MCF 10A (cell line): Measurements from ENCODE around the gene SND1. TPM values are rescaled to one million over a fixed set of nuclear protein-coding genes. Genes with fewer than 3 reads are reported as not detected.
"Not testable (repeated sequence)": the region's sequence is repeated elsewhere in the genome, so short reads cannot be mapped to it uniquely, and the experiment has no call there.

ENCODE experiments used
- BruUV-seq: library from RNA; stranded (reverse); fragments of 400-500 nt; replicated peaks from 2 replicates; lab custom pipeline; 2021; lab: Mats Ljungman, UMichigan
- CTCF ChIA-PET: fragments of 300-600 bp; sonication (Branson Sonifier 250); formaldehyde crosslinking; extraction: SDS; loops from one replicate; lab custom pipeline; 2021; ENCODE audit warnings: antibody characterized with exemption, inconsistent platforms; lab: Yijun Ruan, JAX
- POLR2A ChIA-PET: fragments of 300-600, 350-650 bp; sonication (Branson Sonifier 250); formaldehyde crosslinking; extraction: SDS; loops from one replicate; lab custom pipeline; 2020; ENCODE audit warnings: antibody characterized with exemption, inconsistent platforms; lab: Yijun Ruan, JAX
- DNase-seq: peaks from one replicate; pipeline ENCODE4 v3.0.0-alpha.2; 2018; ENCODE audit not compliant: unreplicated experiment
- H3K27ac Mint-ChIP-seq: one replicate; pipeline ENCODE4 v1.8.0; 2022; ENCODE audit warnings: mild to moderate bottlenecking, low read depth, mixed read lengths; ENCODE audit not compliant: unreplicated experiment
- H3K27me3 Mint-ChIP-seq: one replicate; pipeline ENCODE4 v1.8.0; 2022; ENCODE audit warnings: mixed read lengths; ENCODE audit not compliant: insufficient read depth, unreplicated experiment
- H3K36me3 Mint-ChIP-seq: one replicate; pipeline ENCODE4 v1.8.0; 2022; ENCODE audit warnings: mild to moderate bottlenecking, moderate library complexity, mixed read lengths; ENCODE audit not compliant: insufficient read depth, unreplicated experiment
- H3K4me1 Mint-ChIP-seq: one replicate; pipeline ENCODE4 v1.8.0; 2022; ENCODE audit warnings: mixed read lengths; ENCODE audit not compliant: insufficient read depth, unreplicated experiment
- H3K4me3 Mint-ChIP-seq: one replicate; pipeline ENCODE4 v1.8.0; 2022; ENCODE audit warnings: mild to moderate bottlenecking, moderate library complexity, mixed read lengths; ENCODE audit not compliant: unreplicated experiment
- H3K9me3 Mint-ChIP-seq: one replicate; pipeline ENCODE4 v1.8.0; 2022; ENCODE audit warnings: mixed read lengths; ENCODE audit not compliant: unreplicated experiment
- CTCF ChIP-seq: fragments of 200-600 bp; IDR thresholded peaks from one replicate; pipeline ENCODE4 v1.8.0; 2022; ENCODE audit warnings: antibody characterized with exemption, mild to moderate bottlenecking; ENCODE audit not compliant: unreplicated experiment
- intact Hi-C: fragments of 100-400 bp; cut with micrococcal nuclease; formaldehyde crosslinking; loops from 2 replicates; pipeline ENCODE4 v1.14.1; 2022
- total RNA-seq: library from RNA; stranded (reverse); gene quantifications from 2 replicates; pipeline ENCODE4 v1.2.3, GENCODE V29; 2022

SND1 gene
- total RNA-seq, 1 experiment from 2014 or later, result 297 TPM

GRCh38 chr7:127900141-127900540 is 248.1 kb downstream of the SND1 start:
- ChIA-PET POLR2A (no interaction called here), CTCF (interaction anchor here (0.6 to 1.3 kb wide), 5 partner anchors 11 to 235 kb away, joined by 3 to 5 read pairs (median 3); no protein-coding TSS in a partner anchor)
- Mint-ChIP-seq H3K27ac (no peak overlapping the region), H3K27me3 (no peaks in the 10 kb centered on the region), H3K9me3 (no peaks in the 10 kb centered on the region), H3K4me3 (no peak overlapping the region), H3K36me3 (peaks cover 17% of the 10 kb centered on the region), H3K4me1 (peaks cover 7% of the 10 kb centered on the region)
- no TSS peak for BruUV-seq
- TF ChIP-seq CTCF, result no peak
- DNase-seq, result no peak
- intact Hi-C loops, result no loop called here

- ChIA-PET CTCF (interaction anchor here (0.6 to 1.3 kb wide), 5 partner anchors 10 to 291 kb away, joined by 3 to 5 read pairs (median 3); no protein-coding TSS in a partner anchor), POLR2A (interaction anchor here (0.9 kb wide), 1 partner anchor 12 kb away, joined by 3 read pairs; no protein-coding TSS in a partner anchor)
- H3K4me1 Mint-ChIP-seq, result peaks cover 15% of the 10 kb centered on the region
- no peak overlapping the region for H3K27ac Mint-ChIP-seq
- no TSS peak for BruUV-seq
- no peaks in the 10 kb centered on the region for H3K9me3 Mint-ChIP-seq
- H3K4me3 Mint-ChIP-seq, result no peak overlapping the region
- no peak for DNase-seq
- no peaks in the 10 kb centered on the region for H3K27me3 Mint-ChIP-seq
- peaks cover 17% of the 10 kb centered on the region for H3K36me3 Mint-ChIP-seq
- intact Hi-C loops, result no loop called here
- TF ChIP-seq CTCF, result no peak
These were observed 249.0 kb downstream of the SND1 start for GRCh38 chr7:127900732-127901685.

GRCh38 chr7:127901895-127902703 is 250.1 kb downstream of the SND1 start:
- no TSS peak for BruUV-seq
- H3K4me1 Mint-ChIP-seq, result peaks cover 18% of the 10 kb centered on the region
- no peak for TF ChIP-seq CTCF
- no peak overlapping the region for H3K4me3 Mint-ChIP-seq
- intact Hi-C loops, result no loop called here
- ChIA-PET POLR2A (interaction anchor here (0.9 to 1.1 kb wide), 2 partner anchors 11 to 12 kb away, joined by 3 to 4 read pairs; no protein-coding TSS in a partner anchor), CTCF (interaction anchor here (0.6 to 1.2 kb wide), 2 partner anchors 171 to 307 kb away, joined by 3 to 4 read pairs; no protein-coding TSS in a partner anchor)
- H3K36me3 Mint-ChIP-seq, result peaks cover 22% of the 10 kb centered on the region
- H3K27me3 Mint-ChIP-seq, result no peaks in the 10 kb centered on the region
- H3K27ac Mint-ChIP-seq, result no peak overlapping the region
- no peaks in the 10 kb centered on the region for H3K9me3 Mint-ChIP-seq
- DNase-seq, result no peak

- intact Hi-C loops, result not testable (repeated sequence)
- CTCF ChIA-PET, result interaction anchor here (1.2 kb wide), 1 partner anchor 306 kb away, joined by 4 read pairs; no protein-coding TSS in a partner anchor
- POLR2A ChIA-PET, result interaction anchor here (1.1 kb wide), 1 partner anchor 11 kb away, joined by 4 read pairs; no protein-coding TSS in a partner anchor
These were observed 250.8 kb downstream of the SND1 start for GRCh38 chr7:127902753-127903152.

More at GRCh38 chr7:127902753-127903152, 250.8 kb downstream of the SND1 start:
- not testable (repeated sequence) for H3K9me3 Mint-ChIP-seq, H3K4me3 Mint-ChIP-seq, DNase-seq, H3K27ac Mint-ChIP-seq, H3K27me3 Mint-ChIP-seq, BruUV-seq
- peaks cover 24% of the 10 kb centered on the region for H3K4me1 Mint-ChIP-seq
- H3K36me3 Mint-ChIP-seq, result peaks cover 28% of the 10 kb centered on the region
